H1 (cell line): ENCODE data around the gene PPM1K. TPM values are rescaled to one million over a fixed set of nuclear protein-coding genes. Genes with fewer than 3 reads are reported as not detected.
"Not testable (repeated sequence)": the region's sequence is repeated elsewhere in the genome, so short reads cannot be mapped to it uniquely, and the experiment has no call there.

Experiments used
- CTCF ChIA-PET: fragments of 300-600 bp; sonication (Branson Sonifier 250); formaldehyde crosslinking; loops from one replicate; lab custom pipeline; 2021; ENCODE audit not compliant: partially characterized antibody; lab: Charles Lee
- POLR2A ChIA-PET: fragments of 300-600 bp; sonication (Branson Sonifier 250); formaldehyde crosslinking; loops from one replicate; lab custom pipeline; 2021; ENCODE audit warnings: inconsistent platforms; ENCODE audit not compliant: partially characterized antibody; lab: Charles Lee
- DNase-seq, 2 experiments: peaks; one replicate each; pipeline versions ENCODE4 v3.0.0 to v3.0.0-alpha.2; 2010 to 2022; ENCODE audit warnings: low spot score in 2 of 2, low read depth in 1 of 2, mixed read lengths in 1 of 2
- FAIRE-seq: peaks from 2 replicates; lab custom pipeline; 2011; peaks lifted over from hg19 to GRCh38; lab: Jason Lieb, UNC
- H2AFZ ChIP-seq: 2 replicates; pipeline ENCODE4 v1.8.1; 2012; ENCODE audit warnings: low read length, inconsistent platforms
- H2AK5ac ChIP-seq: 2 replicates; pipeline ENCODE4 v1.6.1; 2013; ENCODE audit warnings: low read depth, low read length
- H2BK120ac ChIP-seq: replicated peaks from 2 replicates; pipeline ENCODE3; 2013; ENCODE audit warnings: low read depth, low read length, inconsistent platforms
- H2BK12ac ChIP-seq: 2 replicates; pipeline ENCODE4 v1.6.1; 2013; ENCODE audit warnings: low read depth, low read length
- H2BK15ac ChIP-seq: 2 replicates; pipeline ENCODE4 v1.6.1; 2013; ENCODE audit warnings: low read length
- H2BK20ac ChIP-seq: 2 replicates; pipeline ENCODE4 v1.6.1; 2013; ENCODE audit warnings: low read length
- H2BK5ac ChIP-seq: 2 replicates; pipeline ENCODE4 v1.6.1; 2013; ENCODE audit warnings: low read depth, low read length
- H3K14ac ChIP-seq: 2 replicates; pipeline ENCODE4 v1.6.1; 2013; ENCODE audit warnings: inconsistent platforms; ENCODE audit not compliant: insufficient read length
- H3K18ac ChIP-seq: 2 replicates; pipeline ENCODE4 v1.6.1; 2013; ENCODE audit warnings: low read length; ENCODE audit errors: extremely low read depth
- H3K23ac ChIP-seq: 2 replicates; pipeline ENCODE4 v1.6.1; 2013; ENCODE audit warnings: inconsistent platforms; ENCODE audit not compliant: insufficient read length
- H3K23me2 ChIP-seq: 2 replicates; pipeline ENCODE4 v1.6.1; 2013; ENCODE audit warnings: low read depth, low read length
- H3K27ac ChIP-seq: 2 replicates; pipeline ENCODE4 v1.6.1; 2011; ENCODE audit warnings: low read depth, low read length, inconsistent platforms
- H3K27me3 ChIP-seq, 4 experiments: replicated peaks in 1 of 4; 1 replicate in 1 of 4; 2 replicates in 3 of 4; pipeline versions ENCODE4 v1.6.1 to v1.8.1; 2011 to 2013; ENCODE audit warnings: low read length in 3 of 4, mild to moderate bottlenecking in 3 of 4, inconsistent platforms in 2 of 4, mixed read lengths in 2 of 4, moderate library complexity in 1 of 4; ENCODE audit not compliant: control insufficient read depth in 3 of 4, insufficient read depth in 3 of 4; ENCODE audit errors: extremely low read depth in 1 of 4
- H3K36me3 ChIP-seq, 4 experiments: 2 replicates each; pipeline versions ENCODE4 v1.6.1 to v1.8.1; 2011 to 2013; ENCODE audit warnings: mild to moderate bottlenecking in 4 of 4, low read length in 3 of 4, moderate library complexity in 2 of 4, control low read depth in 1 of 4, inconsistent platforms in 1 of 4; ENCODE audit not compliant: insufficient read depth in 4 of 4, control insufficient read depth in 2 of 4
- H3K4ac ChIP-seq: replicated peaks from 2 replicates; pipeline ENCODE3; 2013; ENCODE audit warnings: low read length, low read depth, mixed read lengths, inconsistent platforms; ENCODE audit not compliant: insufficient read length
- H3K4me1 ChIP-seq, 4 experiments: replicated peaks in 1 of 4; 1 replicate in 1 of 4; 2 replicates in 3 of 4; pipeline versions ENCODE4 v1.6.1 to v1.8.1; 2011 to 2013; ENCODE audit warnings: low read length in 3 of 4, inconsistent platforms in 2 of 4, mixed read lengths in 1 of 4; ENCODE audit not compliant: insufficient read depth in 4 of 4, control insufficient read depth in 3 of 4
- H3K4me2 ChIP-seq, 2 experiments: 2 replicates each; pipeline versions ENCODE4 v1.6.1 to v1.8.1; 2011 to 2013; ENCODE audit warnings: low read depth in 2 of 2, low read length in 2 of 2, control low read depth in 1 of 2, inconsistent platforms in 1 of 2, mild to moderate bottlenecking in 1 of 2; ENCODE audit not compliant: insufficient read depth in 1 of 2
- H3K4me3 ChIP-seq, 4 experiments: fragments of 200-600, 300-600 bp in 1 of 4; sonication (generic), shearing (Covaris generic), sonication (Bioruptor Twin) in 1 of 4; 2 replicates each; pipeline versions ENCODE4 v1.5.1 to v1.8.1; 2011 to 2016; ENCODE audit warnings: low read length in 4 of 4, low read depth in 3 of 4, control low read depth in 2 of 4, inconsistent platforms in 2 of 4, mild to moderate bottlenecking in 2 of 4, mixed read lengths in 1 of 4, moderate library complexity in 1 of 4; ENCODE audit not compliant: insufficient read depth in 2 of 4; ENCODE audit errors: extremely low read depth in 1 of 4
- H3K56ac ChIP-seq: replicated peaks from 2 replicates; pipeline ENCODE3; 2013; ENCODE audit warnings: low read depth, mild to moderate bottlenecking, mixed read lengths, low read length, inconsistent platforms; ENCODE audit not compliant: insufficient read length
- H3K79me1 ChIP-seq: 2 replicates; pipeline ENCODE4 v1.6.1; 2013; ENCODE audit warnings: low read depth, low read length, control low read depth
- H3K79me2 ChIP-seq, 2 experiments: 2 replicates each; pipeline versions ENCODE4 v1.6.1 to v1.8.1; 2012 to 2013; ENCODE audit warnings: low read length in 2 of 2, mild to moderate bottlenecking in 2 of 2, inconsistent platforms in 1 of 2; ENCODE audit not compliant: insufficient read depth in 2 of 2, control insufficient read depth in 1 of 2
- H3K9ac ChIP-seq, 4 experiments: replicated peaks in 1 of 4; 1 replicate in 1 of 4; 2 replicates in 3 of 4; pipeline versions ENCODE4 v1.6.1 to v1.8.1; 2011 to 2013; ENCODE audit warnings: low read depth in 3 of 4, low read length in 3 of 4, control low read depth in 2 of 4, mild to moderate bottlenecking in 2 of 4, moderate library complexity in 2 of 4, inconsistent platforms in 1 of 4; ENCODE audit errors: extremely low read depth in 1 of 4
- H3K9me3 ChIP-seq, 2 experiments: 2 replicates each; pipeline versions ENCODE4 v1.6.1 to v1.8.1; 2012 to 2013; ENCODE audit warnings: mild to moderate bottlenecking in 2 of 2, moderate library complexity in 2 of 2, control low read depth in 1 of 2, inconsistent platforms in 1 of 2, low read depth in 1 of 2, low read length in 1 of 2, mixed read lengths in 1 of 2; ENCODE audit not compliant: insufficient read depth in 2 of 2
- H4K20me1 ChIP-seq, 2 experiments: replicated peaks in 1 of 2; 2 replicates each; pipeline versions ENCODE3 to v1.8.1; 2011 to 2013; ENCODE audit warnings: inconsistent platforms in 2 of 2, low read length in 2 of 2, mild to moderate bottlenecking in 1 of 2; ENCODE audit not compliant: insufficient read depth in 2 of 2, control insufficient read depth in 1 of 2
- H4K5ac ChIP-seq: 2 replicates; pipeline ENCODE4 v1.6.1; 2013; ENCODE audit warnings: low read length, low read depth, mixed read lengths, inconsistent platforms; ENCODE audit not compliant: insufficient read length
- H4K8ac ChIP-seq: 2 replicates; pipeline ENCODE4 v1.8.0; 2013; ENCODE audit warnings: mild to moderate bottlenecking, moderate library complexity, low read length, inconsistent platforms; ENCODE audit not compliant: insufficient read depth; ENCODE audit errors: extremely low read depth
- H4K91ac ChIP-seq: replicated peaks from 2 replicates; pipeline ENCODE3; 2013; ENCODE audit warnings: low read length, mixed read lengths, inconsistent platforms; ENCODE audit not compliant: insufficient read length
- WGBS, 2 experiments: shearing (Covaris generic) in 1 of 2; methylation state at CpG; one replicate each; pipeline versions ENCODE4 v1.1.6 to v1.1.7; 2013 to 2015; ENCODE audit warnings: low lambda C conversion rate in 2 of 2, mixed read lengths in 2 of 2, inconsistent platforms in 1 of 2, low coverage in 1 of 2, missing lambda C conversion rate in 1 of 2; ENCODE audit not compliant: insufficient replicate concordance in 2 of 2, insufficient coverage in 1 of 2, insufficient read length in 1 of 2; ENCODE audit errors: extremely low coverage in 1 of 2, missing lambda C conversion rate in 1 of 2; 5-methylcytosine and 5-hydroxymethylcytosine counted together
- polyA plus RNA-seq, 7 experiments: library from polyadenylated mRNA; depleted of rRNA in 3 of 7; stranded (reverse) in 5 of 7; unstranded in 2 of 7; fragments of >200 nt in 5 of 7; fragments of 200-250 nt in 2 of 7; gene quantifications; 1 replicate in 5 of 7; 2 replicates in 1 of 7; 4 replicates in 1 of 7; pipeline versions ENCODE4 v1.2.1 to v1.2.3, GENCODE V29; 2011 to 2013; ENCODE audit warnings: missing spikeins in 2 of 7, mixed read lengths in 2 of 7
- total RNA-seq: library from RNA; stranded (reverse); fragmentation: NEBNext Ultra II Directional; extraction: Animal tissue kit (Norgen Biotek cat#: 25700); gene quantifications from 2 replicates; pipeline ENCODE4 v1.2.1, GENCODE V29; 2021

PPM1K gene
- total and polyA plus RNA-seq, 2 of the 8 experiments (the other 6 are each of a cell fraction or from before 2014, with no cell fraction given) = 4.2 to 10.7 TPM

- H3K79me2 ChIP-seq, H3K36me3 ChIP-seq, H3K9ac ChIP-seq, H3K9me3 ChIP-seq, POLR2A ChIA-PET, H2BK15ac ChIP-seq, FAIRE-seq, H3K79me1 ChIP-seq, H2BK5ac ChIP-seq, H3K56ac ChIP-seq, H3K4ac ChIP-seq, H4K5ac ChIP-seq, H2AFZ ChIP-seq, H2BK12ac ChIP-seq, DNase-seq, H3K4me2 ChIP-seq, H3K18ac ChIP-seq, H4K8ac ChIP-seq, H3K23me2 ChIP-seq, H3K27ac ChIP-seq, H2BK120ac ChIP-seq, H2BK20ac ChIP-seq, H3K4me1 ChIP-seq, H3K4me3 ChIP-seq, H3K27me3 ChIP-seq, H3K23ac ChIP-seq, H2AK5ac ChIP-seq, H4K91ac ChIP-seq, H4K20me1 ChIP-seq, H3K14ac ChIP-seq: not testable (repeated sequence)
- CTCF ChIA-PET = interaction anchor here (0.6 to 1.7 kb wide), 3 partner anchors 11 to 57 kb away, joined by 3 to 5 read pairs (median 3); no protein-coding TSS in a partner anchor
- 93% methylated on average over 23 of the region's 23 CpGs; no CpG with 5 or more reads in 1 of the 2 experiments for WGBS, 2 experiments
Measured at GRCh38 chr4:88313088-88313624, 28.8 kb upstream of the PPM1K start.
